ENCODE data around the gene BTC.
"Not testable (repeated sequence)": the region's sequence is repeated elsewhere in the genome, so short reads cannot be mapped to it uniquely, and the experiment has no call there.

- not testable (repeated sequence) for TF ChIP-seq CTCF (IDR thresholded peaks at IDR 0.05); EZH2 (IDR thresholded peaks at IDR 0.05; ENCODE audit: borderline replicate concordance, insufficient read depth, low read depth, low read length, poor library complexity, severe bottlenecking)
Measured at GRCh38 chr4:74812056-74812455, 17.7 kb upstream of the BTC start.
